ENCODE measurements around the gene DRC1.

DNA sequence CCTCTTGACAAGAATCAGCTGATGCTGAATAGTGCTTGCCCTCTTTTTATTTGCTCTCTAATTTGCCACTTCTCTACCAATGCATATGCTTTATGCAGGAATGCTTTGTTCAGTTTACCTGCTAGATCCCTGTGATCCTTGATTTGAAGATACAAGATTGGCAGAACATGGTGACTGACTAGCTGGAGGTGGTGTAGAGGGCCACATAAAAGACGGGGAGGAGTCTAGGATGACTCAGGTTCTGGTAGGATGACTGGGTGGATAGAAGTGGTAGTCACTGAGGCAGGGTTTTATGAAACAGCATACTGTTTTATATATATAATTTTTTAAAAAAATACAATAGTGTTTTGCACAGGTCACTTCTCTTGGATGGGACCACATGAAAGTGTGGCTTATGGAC, 48.8 kb upstream of the DRC1 start:
- TF ChIP-seq, protein P1, sequence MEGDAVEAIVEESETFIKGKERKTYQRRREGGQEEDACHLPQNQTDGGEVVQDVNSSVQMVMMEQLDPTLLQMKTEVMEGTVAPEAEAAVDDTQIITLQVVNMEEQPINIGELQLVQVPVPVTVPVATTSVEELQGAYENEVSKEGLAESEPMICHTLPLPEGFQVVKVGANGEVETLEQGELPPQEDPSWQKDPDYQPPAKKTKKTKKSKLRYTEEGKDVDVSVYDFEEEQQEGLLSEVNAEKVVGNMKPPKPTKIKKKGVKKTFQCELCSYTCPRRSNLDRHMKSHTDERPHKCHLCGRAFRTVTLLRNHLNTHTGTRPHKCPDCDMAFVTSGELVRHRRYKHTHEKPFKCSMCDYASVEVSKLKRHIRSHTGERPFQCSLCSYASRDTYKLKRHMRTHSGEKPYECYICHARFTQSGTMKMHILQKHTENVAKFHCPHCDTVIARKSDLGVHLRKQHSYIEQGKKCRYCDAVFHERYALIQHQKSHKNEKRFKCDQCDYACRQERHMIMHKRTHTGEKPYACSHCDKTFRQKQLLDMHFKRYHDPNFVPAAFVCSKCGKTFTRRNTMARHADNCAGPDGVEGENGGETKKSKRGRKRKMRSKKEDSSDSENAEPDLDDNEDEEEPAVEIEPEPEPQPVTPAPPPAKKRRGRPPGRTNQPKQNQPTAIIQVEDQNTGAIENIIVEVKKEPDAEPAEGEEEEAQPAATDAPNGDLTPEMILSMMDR (IDR thresholded peaks at IDR 0.05): no peak
- TF ChIP-seq POLR2A (IDR thresholded peaks at IDR 0.05): no peak
